ENCODE results near the gene PLEKHN1.

The PLEKHN1 gene, protein sequence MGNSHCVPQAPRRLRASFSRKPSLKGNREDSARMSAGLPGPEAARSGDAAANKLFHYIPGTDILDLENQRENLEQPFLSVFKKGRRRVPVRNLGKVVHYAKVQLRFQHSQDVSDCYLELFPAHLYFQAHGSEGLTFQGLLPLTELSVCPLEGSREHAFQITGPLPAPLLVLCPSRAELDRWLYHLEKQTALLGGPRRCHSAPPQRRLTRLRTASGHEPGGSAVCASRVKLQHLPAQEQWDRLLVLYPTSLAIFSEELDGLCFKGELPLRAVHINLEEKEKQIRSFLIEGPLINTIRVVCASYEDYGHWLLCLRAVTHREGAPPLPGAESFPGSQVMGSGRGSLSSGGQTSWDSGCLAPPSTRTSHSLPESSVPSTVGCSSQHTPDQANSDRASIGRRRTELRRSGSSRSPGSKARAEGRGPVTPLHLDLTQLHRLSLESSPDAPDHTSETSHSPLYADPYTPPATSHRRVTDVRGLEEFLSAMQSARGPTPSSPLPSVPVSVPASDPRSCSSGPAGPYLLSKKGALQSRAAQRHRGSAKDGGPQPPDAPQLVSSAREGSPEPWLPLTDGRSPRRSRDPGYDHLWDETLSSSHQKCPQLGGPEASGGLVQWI

DNA sequence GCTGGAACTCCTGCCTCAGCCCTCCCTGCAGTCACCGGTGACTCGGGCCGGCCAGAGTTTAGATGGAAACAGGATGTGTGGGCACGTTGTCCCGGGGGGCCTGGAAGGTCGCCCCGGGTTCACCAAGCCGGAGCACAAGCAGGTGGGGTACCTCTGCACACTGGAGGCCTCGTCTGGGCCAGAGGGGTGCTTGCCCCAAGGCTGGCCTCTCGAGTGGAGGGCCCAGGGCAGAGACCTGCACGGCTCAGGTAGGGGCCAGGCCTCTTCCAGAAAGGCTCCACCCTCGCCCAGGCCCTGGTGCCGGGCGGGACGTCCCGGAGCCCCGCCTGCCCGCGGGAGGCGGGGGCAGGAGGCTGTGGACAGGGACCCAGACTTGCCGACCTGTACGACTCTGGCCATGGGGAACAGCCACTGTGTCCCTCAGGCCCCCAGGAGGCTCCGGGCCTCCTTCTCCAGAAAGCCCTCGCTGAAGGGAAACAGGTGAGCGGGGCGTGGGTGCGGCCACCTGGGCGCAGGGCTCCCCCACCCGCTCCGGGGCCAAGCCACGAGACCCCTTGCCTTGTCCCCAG, at the start of gene PLEKHN1:
TSS of gene PLEKHN1 (plus strand) at position 348 of the 569 bp plus-strand sequence. CDS start at position 398, 50 bp downstream.
- peak within 1 kb of the TSS; percentile 75 for H3K4me3 ChIP-seq (ENCODE audit: low read length)
- DNase-seq (ENCODE audit: low read depth): peak; percentile 85
- TF ChIP-seq, protein P1, sequence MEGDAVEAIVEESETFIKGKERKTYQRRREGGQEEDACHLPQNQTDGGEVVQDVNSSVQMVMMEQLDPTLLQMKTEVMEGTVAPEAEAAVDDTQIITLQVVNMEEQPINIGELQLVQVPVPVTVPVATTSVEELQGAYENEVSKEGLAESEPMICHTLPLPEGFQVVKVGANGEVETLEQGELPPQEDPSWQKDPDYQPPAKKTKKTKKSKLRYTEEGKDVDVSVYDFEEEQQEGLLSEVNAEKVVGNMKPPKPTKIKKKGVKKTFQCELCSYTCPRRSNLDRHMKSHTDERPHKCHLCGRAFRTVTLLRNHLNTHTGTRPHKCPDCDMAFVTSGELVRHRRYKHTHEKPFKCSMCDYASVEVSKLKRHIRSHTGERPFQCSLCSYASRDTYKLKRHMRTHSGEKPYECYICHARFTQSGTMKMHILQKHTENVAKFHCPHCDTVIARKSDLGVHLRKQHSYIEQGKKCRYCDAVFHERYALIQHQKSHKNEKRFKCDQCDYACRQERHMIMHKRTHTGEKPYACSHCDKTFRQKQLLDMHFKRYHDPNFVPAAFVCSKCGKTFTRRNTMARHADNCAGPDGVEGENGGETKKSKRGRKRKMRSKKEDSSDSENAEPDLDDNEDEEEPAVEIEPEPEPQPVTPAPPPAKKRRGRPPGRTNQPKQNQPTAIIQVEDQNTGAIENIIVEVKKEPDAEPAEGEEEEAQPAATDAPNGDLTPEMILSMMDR (IDR thresholded peaks at IDR 0.05; ENCODE audit: insufficient read depth, low read depth, low read length, missing control alignments): no peak

DNA sequence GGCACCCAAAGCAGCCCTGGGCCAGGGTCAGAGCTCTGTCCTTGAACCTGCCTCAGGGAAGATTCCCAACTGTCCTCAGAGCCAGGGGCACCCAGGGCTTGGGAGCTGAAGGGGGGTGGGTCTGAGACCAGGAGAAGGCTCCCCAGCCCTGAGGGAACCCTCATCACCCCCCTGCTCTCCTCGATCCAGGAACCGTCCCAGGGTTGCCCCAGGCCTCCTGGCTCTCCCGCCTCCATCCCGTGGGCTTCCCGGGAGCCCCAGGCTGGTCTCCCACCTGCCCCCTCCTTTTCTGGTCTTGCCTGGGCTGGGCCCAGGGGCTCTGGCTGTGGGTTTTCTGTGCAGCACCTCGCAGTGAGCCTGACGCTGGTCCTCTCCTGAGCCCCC, 49.2 kb upstream of the PLEKHN1 start:
- DNase-seq (ENCODE audit: low read depth): no peak
- TF ChIP-seq, protein P1 (IDR thresholded peaks at IDR 0.05; ENCODE audit: insufficient read depth, low read depth, low read length, missing control alignments): no peak
- no peak overlapping the region for H3K4me3 ChIP-seq (ENCODE audit: low read length)

DNA sequence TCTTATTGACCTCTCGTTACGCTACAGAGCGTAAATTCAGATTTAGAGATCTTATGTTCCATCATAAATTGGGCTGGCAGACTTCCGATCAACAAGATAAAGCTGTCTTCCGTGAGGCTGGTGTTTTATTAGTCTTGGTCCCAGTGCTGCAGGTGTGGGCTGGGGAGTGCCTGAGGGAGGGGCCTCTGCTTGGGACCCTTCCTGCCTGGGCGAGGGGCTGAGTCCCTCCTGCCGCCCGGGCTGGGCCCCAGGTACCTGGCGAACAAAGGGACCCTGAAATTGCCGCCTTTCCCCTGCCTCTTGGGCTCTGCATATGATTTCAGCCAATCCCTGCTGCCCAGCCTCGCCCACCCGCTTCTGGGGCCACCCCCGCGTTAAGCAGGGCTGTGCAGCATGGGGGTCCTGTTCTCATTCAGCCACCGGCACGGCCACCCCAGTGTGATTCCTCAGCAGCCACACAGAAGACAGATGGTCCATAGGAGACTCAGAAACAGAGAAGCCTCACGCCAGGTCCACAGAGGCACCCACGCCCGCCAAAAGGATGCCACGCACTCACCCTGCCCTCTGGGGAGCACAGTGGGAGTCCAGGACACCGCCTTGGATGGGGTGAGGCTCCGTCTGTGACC, 48.7 kb upstream of the PLEKHN1 start:
- no peak for DNase-seq (ENCODE audit: low read depth)

DNA sequence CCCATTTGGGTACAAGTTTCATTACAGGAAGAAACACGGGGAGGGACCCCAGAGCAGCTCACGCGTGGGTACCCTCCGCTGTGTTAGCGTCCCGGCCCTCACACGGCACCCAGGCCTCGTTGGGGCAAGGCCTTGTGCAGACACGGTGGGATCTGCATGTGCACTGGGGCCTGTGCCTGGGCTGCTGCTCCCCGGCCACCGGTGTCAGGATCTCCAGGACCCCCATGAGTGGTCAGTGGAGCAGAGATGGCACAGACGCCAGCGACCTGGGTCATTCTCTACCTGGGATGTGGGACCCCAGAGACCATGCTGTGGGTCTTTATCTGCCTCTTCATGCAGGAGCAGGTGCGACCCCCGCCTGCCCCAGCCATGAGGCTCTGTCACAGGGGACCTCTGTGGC, 47.9 kb upstream of the PLEKHN1 start:
- no peak for DNase-seq (ENCODE audit: low read depth)
- TF ChIP-seq, protein P1 (IDR thresholded peaks at IDR 0.05; ENCODE audit: insufficient read depth, low read depth, low read length, missing control alignments): no peak
- no peak overlapping the region for H3K4me3 ChIP-seq (ENCODE audit: low read length)

More for the DNA sequence above, 48.7 kb upstream of the PLEKHN1 start:
- TF ChIP-seq, protein P1 (IDR thresholded peaks at IDR 0.05; ENCODE audit: insufficient read depth, low read depth, low read length, missing control alignments): no peak
- no peak overlapping the region for H3K4me3 ChIP-seq (ENCODE audit: low read length)

DNA sequence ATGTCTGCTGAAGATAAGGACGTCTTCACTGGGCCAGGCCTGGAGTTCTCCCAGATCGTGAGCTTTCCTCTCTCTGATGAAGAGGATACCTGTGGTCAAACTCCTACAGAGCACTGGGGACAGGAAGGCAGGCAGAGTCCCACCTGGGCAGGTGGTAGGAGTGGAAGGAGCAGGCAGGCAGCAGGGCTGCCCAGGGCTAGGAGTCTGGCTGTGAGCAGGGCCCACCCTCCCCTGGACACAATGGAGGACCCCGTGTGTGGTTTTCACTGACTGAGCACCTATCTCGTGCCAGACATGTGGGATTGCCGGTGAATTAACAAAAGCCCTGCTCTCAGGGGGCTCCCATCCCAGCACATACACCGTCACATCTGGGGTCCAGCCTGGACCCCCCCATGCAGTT, 47.4 kb upstream of the PLEKHN1 start:
- TF ChIP-seq, protein P1 (IDR thresholded peaks at IDR 0.05; ENCODE audit: insufficient read depth, low read depth, low read length, missing control alignments): no peak
- no peak overlapping the region for H3K4me3 ChIP-seq (ENCODE audit: low read length)
- no peak for DNase-seq (ENCODE audit: low read depth)

DNA sequence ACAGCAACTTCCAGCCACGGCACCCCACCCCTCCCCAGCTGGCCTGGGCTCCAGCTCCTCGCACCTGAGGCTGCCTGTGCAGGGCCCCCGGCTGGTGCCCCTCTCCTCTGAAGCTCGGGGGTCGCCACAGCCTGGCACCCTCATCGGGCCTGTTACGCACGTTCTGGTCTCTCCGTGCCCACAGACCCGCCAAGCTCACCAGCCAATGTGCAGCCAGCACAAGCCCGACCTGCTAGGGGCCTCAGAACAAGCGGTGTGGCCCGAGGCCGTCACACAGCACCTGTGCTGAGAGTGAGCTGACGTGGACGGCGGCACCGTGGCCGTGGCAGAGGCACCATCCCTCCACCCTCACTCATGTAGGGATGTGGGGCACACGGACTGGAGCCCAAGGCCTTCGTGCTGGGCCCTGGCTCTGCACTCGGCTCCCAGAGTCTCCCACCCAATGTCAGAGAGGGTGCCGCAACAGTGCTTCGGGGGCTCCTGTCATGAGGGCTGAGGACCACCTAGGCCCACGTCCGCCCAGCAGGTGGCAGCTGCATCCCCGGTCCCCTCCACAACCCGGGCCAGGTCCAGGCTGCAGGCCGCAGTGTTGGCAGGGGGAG, 46.9 kb upstream of the PLEKHN1 start:
- DNase-seq (ENCODE audit: low read depth): no peak
- H3K4me3 ChIP-seq (ENCODE audit: low read length): no peak overlapping the region
- TF ChIP-seq, protein P1 (IDR thresholded peaks at IDR 0.05; ENCODE audit: insufficient read depth, low read depth, low read length, missing control alignments): no peak
